K562 (cell line): ENCODE measurements around the gene MAGED1. TPM values are rescaled to one million over a fixed set of nuclear protein-coding genes. Genes with fewer than 3 reads are reported as not detected.
A peak's percentile ranks its signal among the peaks of the same experiment; 100 is the strongest.

Experiments
- ATAC-seq: fragments of 200-7000 bp; cut with Tn5 transposase; 3 replicates; pipeline ENCODE4 v1.9.1; 2020; ENCODE audit warnings: moderate library complexity
- Bru-seq: library from RNA; stranded (reverse); fragments of 400-500 nt; gene quantifications from one replicate; lab custom pipeline; 2021; lab: Mats Ljungman, UMichigan
- BruChase-seq, 2 experiments: library from RNA; stranded (reverse); fragments of 400-500 nt; gene quantifications; one replicate each; lab custom pipeline; 2021; lab: Mats Ljungman, UMichigan
- BruUV-seq: library from RNA; stranded (reverse); fragments of 400-500 nt; replicated peaks from 2 replicates; lab custom pipeline; 2021; lab: Mats Ljungman, UMichigan
- CTCF ChIA-PET: fragments of 300-600 bp; formaldehyde crosslinking; extraction: SDS; loops from one replicate; lab custom pipeline; 2021; ENCODE audit warnings: low intra/inter-chr PET ratio; lab: Yijun Ruan, JAX
- POLR2A ChIA-PET: fragments of 300-600, 350-650 bp; sonication (Branson Sonifier 250); formaldehyde crosslinking; extraction: SDS; loops from one replicate; lab custom pipeline; 2021; ENCODE audit warnings: antibody characterized with exemption, inconsistent platforms; lab: Yijun Ruan, JAX
- DNase-seq, 4 experiments: peaks; one replicate each; pipeline versions ENCODE4 v3.0.0 to v3.0.0-alpha.2; 2011 to 2018; ENCODE audit warnings: low spot score in 3 of 4, mixed read lengths in 3 of 4; ENCODE audit errors: extremely low read depth in 1 of 4
- FAIRE-seq: peaks from 2 replicates; lab custom pipeline; 2011; peaks lifted over from hg19 to GRCh38; lab: Jason Lieb, UNC
- H2AFZ ChIP-seq: 2 replicates; pipeline ENCODE4 v1.6.0; 2011; ENCODE audit warnings: low read depth, low read length, control low read depth, inconsistent platforms
- H3K27ac ChIP-seq: fragments of 200-600 bp; 3 replicates; pipeline ENCODE4 v1.8.0; 2011; ENCODE audit warnings: low read depth, mild to moderate bottlenecking, control low read depth, inconsistent platforms, low read length, moderate library complexity, mixed read lengths; ENCODE audit errors: extremely low read depth
- H3K27me3 ChIP-seq, 2 experiments: fragments of 300-600 bp in 1 of 2; 2 replicates in 1 of 2; 3 replicates in 1 of 2; pipeline versions ENCODE4 v1.6.0 to v1.8.0; 2011; ENCODE audit warnings: inconsistent platforms in 2 of 2, low read length in 2 of 2, mild to moderate bottlenecking in 1 of 2, mixed read lengths in 1 of 2, moderate library complexity in 1 of 2; ENCODE audit not compliant: control insufficient read depth in 2 of 2, insufficient read depth in 2 of 2
- H3K36me3 ChIP-seq: fragments of 300-600 bp; 3 replicates; pipeline ENCODE4 v1.8.0; 2011; ENCODE audit warnings: mild to moderate bottlenecking, low read length, inconsistent platforms; ENCODE audit not compliant: control insufficient read depth, insufficient read depth
- H3K4me1 ChIP-seq, 2 experiments: fragments of 200-600 bp in 1 of 2; replicated peaks in 1 of 2; 2 replicates in 1 of 2; 3 replicates in 1 of 2; pipeline versions ENCODE4 v1.5.1 to v1.8.0; 2011; ENCODE audit warnings: inconsistent platforms in 2 of 2, low read length in 2 of 2, mild to moderate bottlenecking in 1 of 2, mixed read lengths in 1 of 2, moderate library complexity in 1 of 2; ENCODE audit not compliant: control insufficient read depth in 2 of 2, insufficient read depth in 2 of 2
- H3K4me2 ChIP-seq: 2 replicates; pipeline ENCODE4 v1.6.1; 2011; ENCODE audit warnings: low read length, control low read depth, inconsistent platforms, mixed read lengths; ENCODE audit not compliant: insufficient read depth
- H3K4me3 ChIP-seq: fragments of 200-600 bp; sonication (generic), shearing (Covaris generic); 2 replicates; pipeline ENCODE4 v1.5.1; 2016; ENCODE audit warnings: control low read depth, inconsistent platforms
- H3K79me2 ChIP-seq: fragments of 200-600 bp; 3 replicates; pipeline ENCODE4 v1.8.0; 2011; ENCODE audit warnings: low read length, inconsistent platforms; ENCODE audit not compliant: control insufficient read depth, insufficient read depth
- H3K9ac ChIP-seq, 2 experiments: 2 replicates each; pipeline versions ENCODE4 v1.6.0 to v1.6.1; 2011; ENCODE audit warnings: low read depth in 2 of 2, low read length in 2 of 2, control low read depth in 1 of 2, inconsistent platforms in 1 of 2, mild to moderate bottlenecking in 1 of 2, mixed read lengths in 1 of 2; ENCODE audit not compliant: insufficient read depth in 1 of 2
- H3K9me1 ChIP-seq: one replicate; pipeline ENCODE4 v1.6.0; 2011; ENCODE audit warnings: inconsistent platforms, mild to moderate bottlenecking, low read length, moderate library complexity; ENCODE audit not compliant: control insufficient read depth, insufficient read depth
- H3K9me3 ChIP-seq: replicated peaks from 2 replicates; pipeline ENCODE4 v1.5.1; 2011; ENCODE audit warnings: low read depth, low read length, inconsistent platforms; ENCODE audit not compliant: control insufficient read depth, insufficient read depth
- H4K20me1 ChIP-seq: replicated peaks from 2 replicates; pipeline ENCODE4 v1.6.1; 2011; ENCODE audit warnings: low read length, inconsistent platforms, mixed read lengths; ENCODE audit not compliant: control insufficient read depth, insufficient read depth
- ARID4B ChIP-seq: sonication (generic); formaldehyde crosslinking; IDR thresholded peaks from 2 replicates; pipeline ENCODE4 v1.8.0; 2022; ENCODE audit warnings: mild to moderate bottlenecking, missing genetic modification reagents
- CTCFL ChIP-seq: IDR thresholded peaks from 2 replicates; pipeline ENCODE4 v1.6.1; 2011; ENCODE audit warnings: borderline replicate concordance, low read depth, mild to moderate bottlenecking, moderate library complexity, low read length; ENCODE audit not compliant: insufficient read depth, poor library complexity, severe bottlenecking
- CXXC5 ChIP-seq: fragments of 250-450 bp; sonication (Bioruptor Pico); IDR thresholded peaks from 2 replicates; pipeline ENCODE4 v1.8.0; 2022; ENCODE audit warnings: inconsistent platforms, mild to moderate bottlenecking, moderate library complexity
- MTA2 ChIP-seq: fragments of 450-650 bp; IDR thresholded peaks from 2 replicates; pipeline ENCODE4 v1.6.1; 2016; ENCODE audit warnings: low read depth
- ZNF586 ChIP-seq: fragments of 450-650 bp; formaldehyde crosslinking; conservative IDR thresholded peaks from 2 replicates; pipeline ENCODE4 v1.4.0; 2020; ENCODE audit warnings: mild to moderate bottlenecking, moderate library complexity
- WGBS: fragments of 100-300 bp; shearing (Covaris generic); methylation state at CpG from one replicate; pipeline ENCODE4 v1.1.6; 2016; ENCODE audit warnings: low coverage, mixed read lengths; ENCODE audit not compliant: insufficient coverage; ENCODE audit errors: missing lambda C conversion rate; 5-methylcytosine and 5-hydroxymethylcytosine counted together
- in situ Hi-C: fragments of 300-500 bp; cut with MboI; formaldehyde crosslinking; loops from 4 replicates; pipeline ENCODE4 v1.15.0; 2018; ENCODE audit warnings: inconsistent platforms, mixed read lengths
- intact Hi-C: fragments of 100-400 bp; cut with micrococcal nuclease; formaldehyde crosslinking; loops from 2 replicates; pipeline ENCODE4 v1.14.2; 2022
- long read RNA-seq, 3 experiments: library from polyadenylated mRNA in 2 of 3; library from RNA in 1 of 3; unstranded in 2 of 3; stranded (forward) in 1 of 3; transcript quantifications; one replicate each; pipeline ENCODE4 v2.0.0, GENCODE V29; 2019 to 2022
- polyA minus RNA-seq, 3 experiments: library from RNA; depleted of rRNA, polyadenylated mRNA; stranded (reverse); fragments of >200 nt; gene quantifications; 2 replicates each; pipeline ENCODE4 v1.2.3, GENCODE V29; 2011
- polyA plus RNA-seq, 8 experiments: library from polyadenylated mRNA; depleted of rRNA in 4 of 8; stranded (reverse) in 5 of 8; unstranded in 3 of 8; fragments of >200 nt; fragmentation: Nextera tagmentation in 2 of 8; fragmentation: Illumina TruSeq in 1 of 8; extraction: Ambion mirVana in 2 of 8; extraction: Trizol in 1 of 8; gene quantifications; 2 replicates each; pipeline versions ENCODE4 v1.2.1 to v1.2.3, GENCODE V29; 2011 to 2014; ENCODE audit warnings: inconsistent platforms in 1 of 8, missing spikeins in 1 of 8
- total RNA-seq, 7 experiments: library from RNA; depleted of rRNA in 6 of 7; stranded (reverse); fragments of >200 nt in 6 of 7; fragmentation: Illumina TruSeq in 2 of 7; extraction: Trizol in 2 of 7; gene quantifications; 2 replicates each; pipeline versions ENCODE4 v1.2.1 to v1.2.3, GENCODE V29; 2011 to 2021; ENCODE audit warnings: low replicate concordance in 1 of 7

Gene MAGED1
- total RNA-seq (2011; cell fraction: chromatin; rRNA removed; ENCODE audit: low replicate concordance) = 8.9 and 12.8 TPM in 2 replicates
- total RNA-seq (2011; cell fraction: nucleolus; rRNA removed) = 6.6 and 7.2 TPM in 2 replicates
- total RNA-seq (2011; cell fraction: nucleoplasm; rRNA removed) = 10.3 and 19.5 TPM in 2 replicates
- total RNA-seq (2014; rRNA removed) (15.8 and 20.7 TPM in 2 replicates), total RNA-seq (2014; rRNA removed; fragmentation: Illumina TruSeq; extraction: Trizol) (12.7 and 15.6 TPM in 2 replicates), total RNA-seq (2015; rRNA removed; fragmentation: Illumina TruSeq; extraction: Trizol) (12.7 and 13.7 TPM in 2 replicates), total RNA-seq (2021) (30.3 and 31.3 TPM in 2 replicates), polyA plus RNA-seq (2011; rRNA removed) (5.7 and 8.0 TPM in 2 replicates), polyA plus RNA-seq (2014; fragmentation: Illumina TruSeq; extraction: Trizol) (34.0 and 41.2 TPM in 2 replicates), polyA plus RNA-seq (2014; fragmentation: Nextera tagmentation; extraction: Ambion mirVana) (1 to 10 TPM; 6.6 to 7.1 TPM), polyA plus RNA-seq (2014; rRNA removed) (14.9 and 16.5 TPM in 2 replicates), polyA minus RNA-seq (2011; rRNA and poly(A)+ RNA removed) (5.7 and 7.6 TPM in 2 replicates), Bru-seq, nascent RNA (percentile 54 among the genes with signal in this experiment), BruChase-seq, experiment 1, labeled RNA remaining after a 2-hour chase (percentile 67 among the genes with signal in this experiment), BruChase-seq, experiment 2, labeled RNA remaining after a 6-hour chase (percentile 62 among the genes with signal in this experiment)
- polyA plus RNA-seq (2011; cell fraction: cytosol; rRNA removed) = 6.2 and 10.6 TPM in 2 replicates
- 7.4 and 10.4 TPM in 2 replicates for polyA plus RNA-seq (2011; cell fraction: nucleus; rRNA removed)
- polyA plus RNA-seq (2012) = 24.1 and 30.9 TPM in 2 replicates
- polyA minus RNA-seq (2011; cell fraction: cytosol; rRNA and poly(A)+ RNA removed) = 6.5 and 11.4 TPM in 2 replicates
- 1.2 and 1.6 TPM in 2 replicates for polyA minus RNA-seq (2011; cell fraction: nucleus; rRNA and poly(A)+ RNA removed)
- long read RNA-seq, experiment 1, partial matches to known transcripts = 40 of 45 reads
- long read RNA-seq, experiment 1, other reads (novel, unspliced or antisense) = 3 of 45 reads
- long read RNA-seq, experiment 2, transcript MAGED1-204 (13 exons, 2,701 nt) = major isoform, 8 of 32 reads
- long read RNA-seq, experiment 2, partial matches to known transcripts = 19 of 32 reads
- long read RNA-seq, experiment 2, other reads (novel, unspliced or antisense) = 5 of 32 reads
- long read RNA-seq, experiment 3, transcript MAGED1-204 (13 exons, 2,701 nt) = major isoform, 12 of 18 reads
- long read RNA-seq, experiment 3, partial matches to known transcripts = 3 of 18 reads
- long read RNA-seq, experiment 3, other reads (novel, unspliced or antisense) = 3 of 18 reads

- no peaks in the 10 kb centered on the region for H3K9me1 ChIP-seq
- no peaks in the 10 kb centered on the region for H3K79me2 ChIP-seq
- no peaks in the 10 kb centered on the region for H3K4me1 ChIP-seq
- FAIRE-seq = no peak
- intact Hi-C loops = no loop called here
- POLR2A ChIA-PET = no interaction called here
- in situ Hi-C loops = no loop called here
- no peak for ATAC-seq
- no peak within 1 kb of the TSS for H3K4me3 ChIP-seq
- H4K20me1 ChIP-seq = no peaks in the 10 kb centered on the region
- TF ChIP-seq CXXC5 (CRISPR knock-in tag) (no peak), MTA2 (no peak), CTCFL (no peak), ARID4B (CRISPR knock-in tag) (no peak), ZNF586 (no peak)
- H3K27ac ChIP-seq = no peak within 1 kb of the TSS
- H3K9me3 ChIP-seq = no peaks in the 10 kb centered on the region
- no peak for DNase-seq
- 75% methylated on average over 15 of the region's 35 CpGs for WGBS
- no TSS peak for BruUV-seq
- CTCF ChIA-PET = no interaction called here
- H3K27me3 ChIP-seq = no peaks in the 10 kb centered on the region
- no peak within 1 kb of the TSS for H3K9ac ChIP-seq
- no peak within 1 kb of the TSS for H3K4me2 ChIP-seq
- no peak within 1 kb of the TSS for H2AFZ ChIP-seq
- no peaks in the 10 kb centered on the region for H3K36me3 ChIP-seq
These were observed at the start of gene MAGED1 for GRCh38 chrX:51892921-51893745. Gene MAGED1 (plus strand): TSS chrX:51893623. CDS start chrX:51894305, 682 bp downstream.
